ENCODE data around the gene PRKCE. TPM values are rescaled to one million over a fixed set of nuclear protein-coding genes. Genes with fewer than 3 reads are reported as not detected.

PRKCE gene
- total and polyA plus RNA-seq, 2 of the 8 experiments (the other 6 are each of a cell fraction or from before 2014, with no cell fraction given), result 0.54 to 2.1 TPM

- POLR2A ChIA-PET (ENCODE audit: partially characterized antibody), result no interaction called here
- TF ChIP-seq TBP (IDR thresholded peaks at IDR 0.05; ENCODE audit: low read depth, low read length) (no peak), SAP30 (IDR thresholded peaks at IDR 0.05; ENCODE audit: insufficient read depth, insufficient replicate concordance, low read length) (no peak), POLR2A (IDR thresholded peaks at IDR 0.05; ENCODE audit: control extremely low read depth in 1 of 2, low read depth in 2 of 2, low read length in 2 of 2) (no peak), ZNF274 (IDR thresholded peaks at IDR 0.05; ENCODE audit: borderline replicate concordance, extremely low read depth, low read length) (no peak), KDM4A (IDR thresholded peaks at IDR 0.05; ENCODE audit: low read depth, low read length, severe bottlenecking) (no peak), EP300 (IDR thresholded peaks at IDR 0.05; ENCODE audit: borderline replicate concordance in 1 of 2, low read depth in 2 of 2, low read length in 2 of 2) (no peak), CEBPB (IDR thresholded peaks at IDR 0.05; ENCODE audit: low read depth, low read length) (no peak), CBX5 (IDR thresholded peaks at IDR 0.05; ENCODE audit: low read depth, low read length) (no peak), KDM5A (IDR thresholded peaks at IDR 0.05; ENCODE audit: low read length) (no peak)
- TF ChIP-seq, protein P1, sequence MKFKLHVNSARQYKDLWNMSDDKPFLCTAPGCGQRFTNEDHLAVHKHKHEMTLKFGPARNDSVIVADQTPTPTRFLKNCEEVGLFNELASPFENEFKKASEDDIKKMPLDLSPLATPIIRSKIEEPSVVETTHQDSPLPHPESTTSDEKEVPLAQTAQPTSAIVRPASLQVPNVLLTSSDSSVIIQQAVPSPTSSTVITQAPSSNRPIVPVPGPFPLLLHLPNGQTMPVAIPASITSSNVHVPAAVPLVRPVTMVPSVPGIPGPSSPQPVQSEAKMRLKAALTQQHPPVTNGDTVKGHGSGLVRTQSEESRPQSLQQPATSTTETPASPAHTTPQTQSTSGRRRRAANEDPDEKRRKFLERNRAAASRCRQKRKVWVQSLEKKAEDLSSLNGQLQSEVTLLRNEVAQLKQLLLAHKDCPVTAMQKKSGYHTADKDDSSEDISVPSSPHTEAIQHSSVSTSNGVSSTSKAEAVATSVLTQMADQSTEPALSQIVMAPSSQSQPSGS (IDR thresholded peaks at IDR 0.05; ENCODE audit: low read length), result no peak
- TF ChIP-seq, protein P2, sequence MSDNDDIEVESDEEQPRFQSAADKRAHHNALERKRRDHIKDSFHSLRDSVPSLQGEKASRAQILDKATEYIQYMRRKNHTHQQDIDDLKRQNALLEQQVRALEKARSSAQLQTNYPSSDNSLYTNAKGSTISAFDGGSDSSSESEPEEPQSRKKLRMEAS (IDR thresholded peaks at IDR 0.05), result no peak
Observed at GRCh38 chr2:45951025-45951727, 299.7 kb downstream of the PRKCE start.

More at GRCh38 chr2:45951025-45951727, 299.7 kb downstream of the PRKCE start:
- no peak overlapping the region for H3K4ac ChIP-seq (replicated peaks; ENCODE audit: insufficient read length, low read depth, low read length)
- H2AFZ ChIP-seq (ENCODE audit: low read length), result no peak overlapping the region
- H2BK20ac ChIP-seq (ENCODE audit: low read length), result no peak overlapping the region
- no peak overlapping the region for H3K27ac ChIP-seq (ENCODE audit: low read depth, low read length)
- no peak overlapping the region for H3K23ac ChIP-seq (ENCODE audit: insufficient read length)
- H4K91ac ChIP-seq (replicated peaks; ENCODE audit: insufficient read length, low read length), result no peak overlapping the region
- H3K14ac ChIP-seq (ENCODE audit: insufficient read length), result no peak overlapping the region
- H2BK5ac ChIP-seq (ENCODE audit: low read depth, low read length), result no peak overlapping the region
- no peaks in the 10 kb centered on the region for H3K9me3 ChIP-seq (ENCODE audit: insufficient read depth in 2 of 2, low read depth in 1 of 2, low read length in 1 of 2)
- H3K4me3 ChIP-seq (ENCODE audit: extremely low read depth in 1 of 4, insufficient read depth in 2 of 4, low read depth in 3 of 4, low read length in 4 of 4), result no peak overlapping the region
- no peak overlapping the region for H3K4me2 ChIP-seq (ENCODE audit: insufficient read depth in 1 of 2, low read depth in 2 of 2, low read length in 2 of 2)
- H3K23me2 ChIP-seq (ENCODE audit: low read depth, low read length), result no peaks in the 10 kb centered on the region
- no peak overlapping the region for H3K56ac ChIP-seq (replicated peaks; ENCODE audit: insufficient read length, low read depth, low read length)
- H4K8ac ChIP-seq (ENCODE audit: extremely low read depth, insufficient read depth, low read length), result no peak overlapping the region
- H3K18ac ChIP-seq (ENCODE audit: extremely low read depth, low read length), result no peak overlapping the region
- no peaks in the 10 kb centered on the region for H4K20me1 ChIP-seq (replicated peaks in 1 of 2; ENCODE audit: control insufficient read depth in 1 of 2, insufficient read depth in 2 of 2, low read length in 2 of 2)
- FAIRE-seq (no peak), DNase-seq (ENCODE audit: low read depth in 1 of 2, low spot score in 2 of 2) (no peak)
- no peaks in the 10 kb centered on the region for H3K27me3 ChIP-seq (replicated peaks in 1 of 4; ENCODE audit: control insufficient read depth in 3 of 4, extremely low read depth in 1 of 4, insufficient read depth in 3 of 4, low read length in 3 of 4)
- no peak overlapping the region for H2AK5ac ChIP-seq (ENCODE audit: low read depth, low read length)
- no peak overlapping the region for H2BK120ac ChIP-seq (replicated peaks; ENCODE audit: low read depth, low read length)
- H3K4me1 ChIP-seq (replicated peaks in 1 of 4; ENCODE audit: control insufficient read depth in 3 of 4, insufficient read depth in 4 of 4, low read length in 3 of 4), result no peaks in the 10 kb centered on the region
- no peaks in the 10 kb centered on the region for H3K79me1 ChIP-seq (ENCODE audit: low read depth, low read length)
- no peak overlapping the region for H3K9ac ChIP-seq (replicated peaks in 1 of 4; ENCODE audit: extremely low read depth in 1 of 4, low read depth in 3 of 4, low read length in 3 of 4)
- no peaks in the 10 kb centered on the region for H3K79me2 ChIP-seq (ENCODE audit: control insufficient read depth in 1 of 2, insufficient read depth in 2 of 2, low read length in 2 of 2)
- CTCF ChIA-PET (ENCODE audit: partially characterized antibody), result interaction anchor here (0.6 kb wide), 1 partner anchor 1415 kb away, joined by 4 read pairs; no protein-coding TSS in a partner anchor
- 95% methylated on average over 7 of the region's 7 CpGs; no CpG with 5 or more reads in 1 of the 2 experiments for WGBS, 2 experiments (ENCODE audit: extremely low coverage in 1 of 2, insufficient coverage in 1 of 2, insufficient read length in 1 of 2, insufficient replicate concordance in 2 of 2, low coverage in 1 of 2, low lambda C conversion rate in 2 of 2, missing lambda C conversion rate in 1 of 2)
- no peak overlapping the region for H2BK12ac ChIP-seq (ENCODE audit: low read depth, low read length)
- no peak overlapping the region for H4K5ac ChIP-seq (ENCODE audit: insufficient read length, low read depth, low read length)
- no peaks in the 10 kb centered on the region for H3K36me3 ChIP-seq (ENCODE audit: control insufficient read depth in 2 of 4, insufficient read depth in 4 of 4, low read length in 3 of 4)
- H2BK15ac ChIP-seq (ENCODE audit: low read length), result no peak overlapping the region
